Measurements from ENCODE around the gene CNP. TPM values are rescaled to one million over a fixed set of nuclear protein-coding genes. Genes with fewer than 3 reads are reported as not detected.
A peak's percentile ranks its signal among the peaks of the same experiment; 100 is the strongest.

Gene CNP
- total RNA-seq, 4 donors from 2014 or later = 10.2 to 74.7 (median 40.2) TPM

GRCh38 chr17:42016941-42017865 lies 50.6 kb downstream of the CNP start, which contains the start of gene DNAJC7:
Gene DNAJC7 (minus strand): TSS chr17:42017439. CDS start chr17:42017416, 23 bp downstream.
- H3K27me3 ChIP-seq = no peaks in the 10 kb centered on the region
- H3K9me3 ChIP-seq = no peaks in the 10 kb centered on the region
- H3K4me1 ChIP-seq = peaks cover 9 to 15% of the 10 kb centered on the region in 2 donors
- TF ChIP-seq CTCF (IDR thresholded peaks at IDR 0.05) (peak in 2 of 4 experiments; percentile 45 to 63), POLR2A (IDR thresholded peaks at IDR 0.05) (peak; percentile 20 to 48)
- H3K36me3 ChIP-seq = no peaks in the 10 kb centered on the region
- intact Hi-C loops (cut with DNase I; ENCODE audit: low total_unique reads) = no loop called here
- H3K27ac ChIP-seq = peak within 1 kb of the TSS; percentile 85 to 90
- DNase-seq = peak; percentile 88 to 90
- peak within 1 kb of the TSS; percentile 80 to 99 for H3K4me3 ChIP-seq

- peak overlapping the region; percentile 85 to 90 for H3K27ac ChIP-seq
- DNase-seq = no peak
- peaks cover 9 to 15% of the 10 kb centered on the region in 2 donors for H3K4me1 ChIP-seq
- peak overlapping the region; percentile 80 to 99 for H3K4me3 ChIP-seq
- H3K36me3 ChIP-seq = no peaks in the 10 kb centered on the region
- H3K27me3 ChIP-seq = no peaks in the 10 kb centered on the region
- H3K9me3 ChIP-seq = no peaks in the 10 kb centered on the region
- intact Hi-C loops (cut with DNase I; ENCODE audit: low total_unique reads) = no loop called here
- TF ChIP-seq POLR2A (IDR thresholded peaks at IDR 0.05) (no peak), CTCF (IDR thresholded peaks at IDR 0.05) (no peak)
Measured at GRCh38 chr17:42017866-42018200, 51.2 kb downstream of the CNP start.

GRCh38 chr17:42018339-42018738 lies 51.7 kb downstream of the CNP start:
- peaks cover 9 to 15% of the 10 kb centered on the region in 2 donors for H3K4me1 ChIP-seq
- intact Hi-C loops (cut with DNase I; ENCODE audit: low total_unique reads) = no loop called here

GRCh38 chr17:42018988-42019387 lies 52.4 kb downstream of the CNP start:
- H3K27ac ChIP-seq = no peak overlapping the region
- H3K4me3 ChIP-seq = no peak overlapping the region
- H3K9me3 ChIP-seq = no peaks in the 10 kb centered on the region
- H3K36me3 ChIP-seq = no peaks in the 10 kb centered on the region
- peaks cover 9 to 15% of the 10 kb centered on the region in 2 donors for H3K4me1 ChIP-seq
- no peaks in the 10 kb centered on the region for H3K27me3 ChIP-seq
- TF ChIP-seq POLR2A (IDR thresholded peaks at IDR 0.05) (no peak), CTCF (IDR thresholded peaks at IDR 0.05) (no peak)
- DNase-seq = no peak
- intact Hi-C loops (cut with DNase I; ENCODE audit: low total_unique reads) = no loop called here

More at GRCh38 chr17:42018339-42018738, 51.7 kb downstream of the CNP start:
- DNase-seq = no peak
- TF ChIP-seq CTCF (IDR thresholded peaks at IDR 0.05) (no peak), POLR2A (IDR thresholded peaks at IDR 0.05) (no peak)
- Histone ChIP-seq H3K27ac (peak overlapping the region in 1 of 2 donors; percentile 90), H3K4me3 (no peak overlapping the region), H3K9me3 (no peaks in the 10 kb centered on the region), H3K36me3 (no peaks in the 10 kb centered on the region), H3K27me3 (no peaks in the 10 kb centered on the region)
